ENCODE measurements around the gene LRRC4C.

DNA sequence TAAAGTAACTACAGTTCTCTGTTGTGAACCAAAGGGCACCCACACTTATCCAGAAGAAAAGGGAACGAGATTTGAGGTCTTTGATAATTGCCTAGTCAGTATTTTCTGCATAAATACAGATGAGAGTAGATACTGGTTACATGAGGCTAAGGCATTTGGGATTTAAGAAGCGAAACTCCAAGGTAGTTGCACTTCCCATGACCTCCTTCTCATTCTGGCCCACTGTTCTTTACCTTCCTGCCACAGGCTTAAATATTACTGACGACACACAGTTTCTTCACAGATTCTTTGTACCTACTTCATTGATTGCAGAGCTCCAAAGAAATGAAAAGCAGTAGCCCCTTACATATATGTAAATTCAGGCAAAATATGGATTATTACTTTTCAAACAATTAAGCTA is 915.3 kb downstream of the LRRC4C start:
- TF ChIP-seq POLR2A (IDR thresholded peaks at IDR 0.05; ENCODE audit: low read length), result no peak
- TF ChIP-seq GATA1 (IDR thresholded peaks at IDR 0.05; ENCODE audit: low read depth, low read length), result no peak
